Thoracic aorta (tissue), 2 donors: ENCODE results near the gene WDR43. TPM values are rescaled to one million over a fixed set of nuclear protein-coding genes. Genes with fewer than 3 reads are reported as not detected.

Experiments
- ATAC-seq: fragments of 150-250 bp; one replicate; pipeline ENCODE4 v1.8.0; 2017; ENCODE audit warnings: low read depth; ENCODE audit not compliant: insufficient number of reproducible peaks, low FRiP score
- DNase-seq: peaks from one replicate; pipeline ENCODE4 v3.0.0-alpha.2; 2020; ENCODE audit warnings: low spot score
- H3K27ac ChIP-seq, 2 donors: fragments of 200-600 bp; sonication (generic); 1 replicate in 1 of 2; 2 replicates in 1 of 2; pipeline ENCODE4 v1.5.1; 2016; ENCODE audit warnings: mild to moderate bottlenecking in 2 of 2, moderate library complexity in 2 of 2
- H3K27me3 ChIP-seq: fragments of 200-600 bp; sonication (generic); replicated peaks from 2 replicates; pipeline ENCODE4 v1.6.0; 2016; ENCODE audit warnings: mild to moderate bottlenecking; ENCODE audit not compliant: insufficient read depth
- H3K36me3 ChIP-seq: fragments of 200-600 bp; sonication (generic); one replicate; pipeline ENCODE4 v1.5.1; 2016
- H3K4me1 ChIP-seq, 2 donors: fragments of 200-600 bp; sonication (generic); 1 replicate in 1 of 2; 2 replicates in 1 of 2; pipeline versions ENCODE4 v1.5.1 to v1.6.0; 2016; ENCODE audit warnings: low read depth in 2 of 2, mild to moderate bottlenecking in 1 of 2; ENCODE audit not compliant: control insufficient read depth in 1 of 2
- H3K4me3 ChIP-seq: fragments of 200-600 bp; sonication (generic); 2 replicates; pipeline ENCODE4 v1.5.1; 2016; ENCODE audit warnings: mild to moderate bottlenecking
- H3K9me3 ChIP-seq: fragments of 200-600 bp; sonication (generic); 2 replicates; pipeline ENCODE4 v1.5.1; 2016
- CTCF ChIP-seq: fragments of 200-600 bp; sonication (generic); IDR thresholded peaks from one replicate; pipeline ENCODE4 v1.5.1; 2019; ENCODE audit warnings: antibody characterized with exemption
- total RNA-seq, 2 donors: library from RNA; depleted of rRNA; stranded (reverse); fragments of >200 nt; gene quantifications; one replicate each; pipeline versions ENCODE4 v1.1.0 to v1.2.3, GENCODE V29; 2016

The WDR43 gene
- total RNA-seq, 2 donors from 2014 or later = 19.8 to 76.4 TPM

DNA sequence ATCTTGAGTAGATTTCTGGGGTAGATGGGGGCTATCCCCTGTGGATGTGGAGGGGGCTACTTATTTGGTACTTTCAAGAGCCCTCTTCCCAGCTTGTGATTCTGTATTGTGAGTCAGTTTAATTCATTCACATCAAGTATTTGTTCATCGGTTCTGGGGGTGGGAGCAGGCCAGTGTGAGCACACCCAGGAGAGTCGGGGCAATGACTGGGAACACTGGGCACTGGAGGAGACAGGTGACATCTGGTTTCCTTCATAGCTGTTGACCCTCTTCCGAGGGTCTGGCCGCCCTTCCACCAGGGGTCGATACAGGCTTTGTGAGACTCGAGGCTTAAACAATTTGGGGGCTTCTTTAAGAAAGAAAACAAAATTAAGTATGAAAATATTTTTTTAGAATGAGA, 84.1 kb downstream of the WDR43 start:
- H3K27me3 ChIP-seq = no peaks in the 10 kb centered on the region
- DNase-seq (no peak), ATAC-seq (no peak)

DNA sequence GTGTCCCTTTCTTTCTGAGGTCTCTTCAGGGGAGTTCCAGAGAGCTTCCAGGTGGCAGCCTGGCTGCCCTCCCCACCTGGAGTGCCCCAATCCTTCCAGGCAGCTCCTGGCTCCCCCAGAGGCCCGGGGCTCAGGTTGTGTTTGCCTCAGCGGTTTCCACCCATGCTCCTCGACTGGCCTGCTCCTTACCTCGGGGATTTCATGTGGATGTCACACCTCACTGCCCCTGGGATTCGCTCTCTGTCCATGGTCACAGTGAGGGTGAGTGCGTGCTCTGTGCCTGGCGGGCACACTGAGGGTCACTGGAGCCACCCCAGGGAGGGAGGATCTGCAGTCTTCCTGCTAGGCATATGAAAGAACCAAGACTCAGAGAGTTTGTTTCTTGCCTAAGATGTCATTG, 84.6 kb downstream of the WDR43 start:
- Histone ChIP-seq H3K27ac (no peak overlapping the region), H3K36me3 (no peaks in the 10 kb centered on the region), H3K9me3 (no peaks in the 10 kb centered on the region), H3K4me3 (no peak overlapping the region), H3K4me1 (peaks cover 0 to 13% of the 10 kb centered on the region in 2 donors), H3K27me3 (no peaks in the 10 kb centered on the region)
- DNase-seq (no peak), ATAC-seq (no peak)
- no peak for TF ChIP-seq CTCF

More for the DNA sequence above, 84.1 kb downstream of the WDR43 start:
- Histone ChIP-seq H3K4me3 (no peak overlapping the region), H3K9me3 (no peaks in the 10 kb centered on the region), H3K4me1 (peaks cover 0 to 13% of the 10 kb centered on the region in 2 donors), H3K27ac (no peak overlapping the region), H3K36me3 (no peaks in the 10 kb centered on the region)
- no peak for TF ChIP-seq CTCF

GRCh38 chr2:28979576-28980366, 85.3 kb downstream of the WDR43 start:
- Histone ChIP-seq H3K4me1 (peaks cover 0 to 13% of the 10 kb centered on the region in 2 donors), H3K9me3 (no peaks in the 10 kb centered on the region)

DNA sequence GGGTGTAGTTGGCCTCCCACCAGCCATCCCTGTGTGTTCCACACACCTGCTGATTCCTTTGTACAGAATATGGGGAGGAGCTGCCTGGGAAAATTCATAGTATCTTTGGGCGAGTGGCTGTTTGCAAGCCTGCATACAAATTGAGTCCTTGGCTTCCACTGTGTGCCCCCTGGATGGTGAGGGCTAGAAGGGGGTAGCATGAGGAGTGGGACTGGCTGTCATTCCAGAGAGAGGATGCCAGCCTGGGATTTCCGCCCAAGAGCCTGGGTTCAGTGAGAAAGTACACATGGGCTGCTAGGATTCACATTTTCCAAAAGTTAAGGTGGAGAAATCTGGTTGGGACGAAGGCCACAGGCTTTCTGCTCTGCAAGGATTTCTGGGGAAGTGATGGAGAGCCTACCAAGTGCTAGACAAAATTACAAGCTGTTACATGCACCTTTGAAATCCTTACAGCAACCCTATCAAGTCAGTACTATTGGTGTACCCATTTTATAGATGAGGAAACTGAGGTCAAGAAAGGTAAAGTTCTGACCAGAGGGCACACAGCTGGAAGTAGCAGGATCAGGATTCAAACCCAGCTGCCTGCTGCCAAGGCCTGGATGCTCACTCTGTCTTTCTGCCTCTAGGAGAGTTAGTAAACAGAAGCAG, 86.0 kb downstream of the WDR43 start:
- ATAC-seq (no peak), DNase-seq (no peak)
- H3K27me3 ChIP-seq = no peaks in the 10 kb centered on the region
- TF ChIP-seq CTCF = no peak
- H3K4me3 ChIP-seq = no peak overlapping the region
- H3K4me1 ChIP-seq = peaks cover 0 to 13% of the 10 kb centered on the region in 2 donors
- no peaks in the 10 kb centered on the region for H3K9me3 ChIP-seq
- H3K36me3 ChIP-seq = no peaks in the 10 kb centered on the region
- H3K27ac ChIP-seq = no peak overlapping the region

More at GRCh38 chr2:28979576-28980366, 85.3 kb downstream of the WDR43 start:
- ATAC-seq (no peak), DNase-seq (no peak)
- no peaks in the 10 kb centered on the region for H3K36me3 ChIP-seq
- TF ChIP-seq CTCF = no peak
- H3K4me3 ChIP-seq = no peak overlapping the region
- H3K27me3 ChIP-seq = no peaks in the 10 kb centered on the region
- no peak overlapping the region for H3K27ac ChIP-seq

DNA sequence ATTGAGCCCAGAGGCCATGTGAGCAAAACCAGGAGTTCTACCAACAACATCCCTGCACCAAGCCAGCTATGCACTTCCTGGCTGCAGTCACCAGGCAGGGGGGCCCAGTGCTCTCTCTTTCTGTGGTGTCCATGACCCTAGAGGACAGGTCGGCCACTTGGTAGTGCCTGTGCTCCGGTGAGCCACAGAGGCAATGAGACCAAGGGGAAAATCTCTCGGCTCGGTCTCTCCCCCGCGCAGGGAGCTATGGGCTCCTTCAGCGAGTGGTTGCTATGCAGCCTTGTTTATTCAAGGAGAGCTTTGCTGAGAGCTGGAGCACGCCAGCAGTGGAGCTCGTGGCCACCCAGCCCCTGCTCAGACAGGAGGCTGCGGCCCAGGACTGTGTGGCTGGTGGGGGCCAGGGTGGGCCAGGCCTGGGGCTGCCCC, 86.6 kb downstream of the WDR43 start, which contains the start of gene TOGARAM2:
Gene TOGARAM2 (plus strand): TSS at position 283 of the 426 bp plus-strand sequence. CDS start 13,537 bp downstream, outside the sequence.
- Histone ChIP-seq H3K27me3 (no peaks in the 10 kb centered on the region), H3K36me3 (no peaks in the 10 kb centered on the region), H3K9me3 (no peaks in the 10 kb centered on the region), H3K4me3 (no peak within 1 kb of the TSS), H3K4me1 (peaks cover 0 to 13% of the 10 kb centered on the region in 2 donors), H3K27ac (no peak within 1 kb of the TSS)
- ATAC-seq (no peak), DNase-seq (no peak)
- no peak for TF ChIP-seq CTCF
